Loucy (cell line): ENCODE data around the gene PKP2.
"Not testable (repeated sequence)": the region's sequence is repeated elsewhere in the genome, so short reads cannot be mapped to it uniquely, and the experiment has no call there.

ENCODE experiments used
- CTCF ChIP-seq: fragments of 200-600 bp; sonication (generic); conservative IDR thresholded peaks from 2 replicates; pipeline ENCODE4 v1.5.1; 2014; ENCODE audit warnings: mild to moderate bottlenecking, antibody characterized with exemption, low read length
- EZH2phosphoT487 ChIP-seq: fragments of 200-600 bp; IDR thresholded peaks from 2 replicates; pipeline ENCODE4 v1.6.1; 2018; ENCODE audit warnings: antibody characterized with exemption, mild to moderate bottlenecking, moderate library complexity, borderline replicate concordance

- TF ChIP-seq CTCF, EZH2phosphoT487: not testable (repeated sequence)
Measured at GRCh38 chr12:32892369-32892768, 4.2 kb downstream of the PKP2 start.
